Mucosa of descending colon (tissue), 3 donors: Measurements from ENCODE around the gene USP46. TPM values are rescaled to one million over a fixed set of nuclear protein-coding genes. Genes with fewer than 3 reads are reported as not detected.

ENCODE experiments used
- ATAC-seq: fragments of 200-7000 bp; cut with Tn5 transposase; one replicate; pipeline ENCODE4 v1.9.1; 2020; ENCODE audit warnings: mild to moderate bottlenecking, moderate library complexity
- DNase-seq, 3 donors: peaks; one replicate each; pipeline ENCODE4 v3.0.0-alpha.2; 2020
- H3K36me3 ChIP-seq: fragments of 200-600 bp; one replicate; pipeline ENCODE4 v1.8.0; 2021; ENCODE audit warnings: low read depth, mild to moderate bottlenecking
- H3K4me1 ChIP-seq: fragments of 200-600 bp; one replicate; pipeline ENCODE4 v1.8.0; 2021; ENCODE audit warnings: low read depth, mild to moderate bottlenecking
- H3K4me3 ChIP-seq: fragments of 200-600 bp; one replicate; pipeline ENCODE4 v1.8.0; 2021; ENCODE audit warnings: mild to moderate bottlenecking
- H3K9me3 ChIP-seq: fragments of 200-600 bp; one replicate; pipeline ENCODE4 v1.8.0; 2021; ENCODE audit warnings: mild to moderate bottlenecking
- CTCF ChIP-seq: fragments of 200-600 bp; IDR thresholded peaks from one replicate; pipeline ENCODE4 v1.8.0; 2022; ENCODE audit warnings: antibody characterized with exemption, mild to moderate bottlenecking
- intact Hi-C, 2 donors: fragments of 100-400 bp; cut with DNase I in 1 of 2; cut with micrococcal nuclease in 1 of 2; formaldehyde crosslinking; loops; one replicate each; pipeline versions ENCODE4 v1.11.0 to v1.11.1; 2022; cut with DNase I, micrococcal nuclease
- total RNA-seq, 3 donors: library from RNA; stranded (reverse); fragmentation: NEBNext Ultra II Directional in 2 of 3; extraction: Animal tissue kit (Norgen Biotek cat#: 25700) in 2 of 3; gene quantifications; one replicate each; pipeline versions ENCODE4 v1.2.1 to v1.2.4, GENCODE V29; 2021 to 2023
- donor health status: DM: no; HTN: no; CAD: no; lungs with moderate emphysema.
- donor health status: DM: no; HTN: no; CAD: no.
- donor health status: DM: no; HTN: yes; CAD: no.

The USP46 gene
- total RNA-seq, 3 donors from 2014 or later = 12.5 to 18.2 (median 14.8) TPM

- intact Hi-C loops = no loop called here
- TF ChIP-seq CTCF = no peak
- no peak for DNase-seq
- no peak for ATAC-seq
- H3K9me3 ChIP-seq = no peaks in the 10 kb centered on the region
- no peak overlapping the region for H3K4me3 ChIP-seq
- H3K4me1 ChIP-seq = no peaks in the 10 kb centered on the region
- no peaks in the 10 kb centered on the region for H3K36me3 ChIP-seq
Measured at GRCh38 chr4:52635130-52635529, 24.0 kb downstream of the USP46 start.

- intact Hi-C loops = no loop called here
- DNase-seq = no peak
- TF ChIP-seq CTCF = no peak
Measured at GRCh38 chr4:52633846-52634245, 25.3 kb downstream of the USP46 start.

GRCh38 chr4:52628974-52629373 is 30.1 kb downstream of the USP46 start:
- H3K4me3 ChIP-seq = no peak overlapping the region
- no peaks in the 10 kb centered on the region for H3K4me1 ChIP-seq
- DNase-seq (no peak), ATAC-seq (no peak)
- no peaks in the 10 kb centered on the region for H3K36me3 ChIP-seq
- H3K9me3 ChIP-seq = no peaks in the 10 kb centered on the region
- intact Hi-C loops = no loop called here
- no peak for TF ChIP-seq CTCF

More at GRCh38 chr4:52633846-52634245, 25.3 kb downstream of the USP46 start:
- Histone ChIP-seq H3K36me3 (no peaks in the 10 kb centered on the region), H3K9me3 (no peaks in the 10 kb centered on the region), H3K4me1 (no peaks in the 10 kb centered on the region), H3K4me3 (no peak overlapping the region)
- no peak for ATAC-seq

- TF ChIP-seq CTCF = no peak
- Histone ChIP-seq H3K36me3 (no peaks in the 10 kb centered on the region), H3K4me1 (no peaks in the 10 kb centered on the region), H3K4me3 (no peak overlapping the region), H3K9me3 (no peaks in the 10 kb centered on the region)
- intact Hi-C loops = no loop called here
- ATAC-seq (no peak), DNase-seq (no peak)
Measured at GRCh38 chr4:52628543-52628942, 30.6 kb downstream of the USP46 start.

GRCh38 chr4:52627876-52628275 is 31.2 kb downstream of the USP46 start:
- TF ChIP-seq CTCF = no peak
- intact Hi-C loops = no loop called here
- no peaks in the 10 kb centered on the region for H3K9me3 ChIP-seq
- H3K4me1 ChIP-seq = no peaks in the 10 kb centered on the region
- ATAC-seq = no peak
- no peaks in the 10 kb centered on the region for H3K36me3 ChIP-seq
- no peak overlapping the region for H3K4me3 ChIP-seq
- peak in 1 of 3 donors; percentile 4 for DNase-seq

- intact Hi-C loops = no loop called here
- DNase-seq (no peak), ATAC-seq (no peak)
- H3K4me3 ChIP-seq = no peak overlapping the region
- no peaks in the 10 kb centered on the region for H3K9me3 ChIP-seq
- no peak for TF ChIP-seq CTCF
- H3K36me3 ChIP-seq = no peaks in the 10 kb centered on the region
- H3K4me1 ChIP-seq = no peaks in the 10 kb centered on the region
Measured at GRCh38 chr4:52625216-52625615, 33.9 kb downstream of the USP46 start.
